BLaER1 treated with 17β-estradiol and CSF1 and Interleukin-3, amounts not matched to agents 10 nM and 100 nM (cell line): ENCODE measurements around the gene TMEM38B.

Experiments
- H3K27ac ChIP-seq, 11 experiments: shearing (Covaris generic); formaldehyde crosslinking; 2 replicates each; pipeline ENCODE4 v1.8.1; 2022
- H3K27me3 ChIP-seq, 11 experiments: shearing (Covaris generic); formaldehyde crosslinking; 2 replicates each; pipeline ENCODE4 v1.8.1; 2022
- H3K36me3 ChIP-seq, 11 experiments: shearing (Covaris generic); formaldehyde crosslinking; 2 replicates each; pipeline ENCODE4 v1.8.1; 2022
- H3K4me1 ChIP-seq, 10 experiments: shearing (Covaris generic); formaldehyde crosslinking; 2 replicates each; pipeline ENCODE4 v1.8.1; 2022
- H3K4me2 ChIP-seq, 11 experiments: shearing (Covaris generic); formaldehyde crosslinking; 2 replicates each; pipeline ENCODE4 v1.8.1; 2022
- H3K4me3 ChIP-seq, 10 experiments: shearing (Covaris generic); formaldehyde crosslinking; 2 replicates each; pipeline ENCODE4 v1.8.1; 2022
- H3K9ac ChIP-seq, 11 experiments: shearing (Covaris generic); formaldehyde crosslinking; 2 replicates each; pipeline ENCODE4 v1.8.1; 2022
- H3K9me3 ChIP-seq, 11 experiments: shearing (Covaris generic); formaldehyde crosslinking; replicated peaks in 1 of 11; 2 replicates each; pipeline ENCODE4 v1.8.1; 2022
- H4K20me1 ChIP-seq, 11 experiments: shearing (Covaris generic); formaldehyde crosslinking; 2 replicates each; pipeline ENCODE4 v1.8.1; 2022
- Cebpa-rat ChIP-seq, 11 experiments: shearing (Covaris generic); IDR thresholded peaks; 2 replicates each; pipeline ENCODE4 v1.8.1; 2022

TMEM38B gene

DNA sequence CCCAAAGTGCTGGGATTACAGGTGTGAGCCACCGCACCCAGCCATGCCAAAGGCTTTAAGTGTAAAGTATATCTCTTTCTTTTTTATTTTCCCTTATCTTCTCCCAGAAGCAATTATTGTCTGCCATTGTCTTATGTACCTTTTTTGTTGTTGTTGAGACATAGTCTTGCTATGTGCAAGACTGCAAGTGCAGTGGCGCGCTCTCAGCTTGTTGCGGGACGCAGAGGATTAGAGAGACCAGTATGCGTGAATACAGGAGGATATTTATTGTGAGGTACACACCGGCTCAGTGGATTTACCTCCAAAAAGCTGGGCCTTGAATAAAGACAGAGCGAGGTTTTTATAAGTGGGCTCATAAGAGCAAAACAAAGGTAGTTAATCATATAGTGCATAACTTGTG lies 11.8 kb downstream of the TMEM38B start:
- H4K20me1 ChIP-seq = no peaks in the 10 kb centered on the region
- H3K4me3 ChIP-seq = no peak overlapping the region
- H3K27ac ChIP-seq = no peak overlapping the region
- H3K4me2 ChIP-seq = no peak overlapping the region
- no peak overlapping the region for H3K9ac ChIP-seq
- peaks cover 0 to 9% (median 0%) of the 10 kb centered on the region in 11 experiments; a peak in 4 of 22 replicates for H3K36me3 ChIP-seq
- H3K9me3 ChIP-seq = peaks cover 3 to 9% (median 7%) of the 10 kb centered on the region in 11 experiments; a peak in 17 of 22 replicates
- peaks cover 0 to 14% (median 4%) of the 10 kb centered on the region in 10 experiments; a peak in 9 of 20 replicates for H3K4me1 ChIP-seq
- H3K27me3 ChIP-seq = no peaks in the 10 kb centered on the region
- TF ChIP-seq Cebpa-rat (IDR thresholded peaks at IDR 0.05) = no peak

DNA sequence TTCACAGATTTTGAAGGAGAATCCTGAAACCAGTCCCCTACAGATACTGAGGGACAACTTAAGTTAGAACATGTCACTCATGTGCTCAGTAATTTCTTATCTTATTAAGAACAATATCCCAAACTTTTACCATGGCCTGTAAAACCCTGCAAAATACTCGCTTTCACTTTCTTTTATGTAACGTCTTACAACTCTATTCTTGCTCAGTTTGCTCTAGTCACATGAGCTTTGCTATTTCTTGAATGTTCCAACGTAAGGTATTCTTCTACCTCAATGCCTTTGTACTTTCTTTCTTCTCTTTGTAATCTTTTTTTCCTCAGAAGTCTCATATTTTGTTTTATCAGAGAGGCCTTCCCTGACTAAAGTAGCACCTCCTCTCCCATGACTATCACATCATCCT lies 14.1 kb downstream of the TMEM38B start:
- Histone ChIP-seq H3K4me1 (peaks cover 0 to 12% (median 4%) of the 10 kb centered on the region in 10 experiments; a peak in 8 of 20 replicates), H3K36me3 (peaks cover 0 to 18% (median 6%) of the 10 kb centered on the region in 11 experiments; a peak in 7 of 22 replicates), H3K4me3 (0 out of 20 replicates have a peak overlapping the region, but pooled peaks of 1 of the 10 experiments have one; percentile 6), H3K9me3 (peaks cover 0 to 9% (median 7%) of the 10 kb centered on the region in 11 experiments; a peak in 19 of 22 replicates), H3K27me3 (no peaks in the 10 kb centered on the region), H3K9ac (peak overlapping the region in 2 of 11 experiments; percentile 10 to 20; a peak in 1 of 22 replicates), H3K27ac (no peak overlapping the region), H3K4me2 (peak overlapping the region; percentile 4 to 57 (median 37); a peak in 15 of 22 replicates), H4K20me1 (no peaks in the 10 kb centered on the region; a peak in 1 of 22 replicates)
- no peak for TF ChIP-seq Cebpa-rat (IDR thresholded peaks at IDR 0.05)

DNA sequence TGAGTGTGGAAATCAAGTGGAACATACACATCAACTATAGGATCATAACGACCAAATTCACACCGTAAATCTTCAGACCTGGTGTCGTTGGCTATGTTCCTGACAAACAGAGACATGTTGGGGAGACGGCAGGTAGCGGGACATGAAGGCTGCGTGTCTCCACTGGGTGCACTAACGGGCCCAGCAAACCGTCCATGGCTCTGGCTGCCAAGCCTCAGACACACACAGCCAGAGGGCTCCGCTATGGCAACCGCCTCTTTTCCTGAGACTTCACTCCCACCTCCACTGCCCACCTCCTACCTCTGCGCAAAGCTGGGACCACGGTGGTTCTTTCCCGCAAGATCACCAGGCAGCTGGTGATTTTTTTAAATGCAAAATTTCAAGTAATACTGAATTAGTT lies 16.3 kb downstream of the TMEM38B start:
- no peak overlapping the region for H3K27ac ChIP-seq
- TF ChIP-seq Cebpa-rat (IDR thresholded peaks at IDR 0.05) = no peak
- no peak overlapping the region for H3K4me2 ChIP-seq
- no peak overlapping the region for H3K9ac ChIP-seq
- H3K9me3 ChIP-seq = peaks cover 8 to 18% (median 15%) of the 10 kb centered on the region in 11 experiments; a peak in 20 of 22 replicates
- no peaks in the 10 kb centered on the region; a peak in 1 of 22 replicates for H4K20me1 ChIP-seq
- peaks cover 0 to 12% (median 4%) of the 10 kb centered on the region in 10 experiments; a peak in 8 of 20 replicates for H3K4me1 ChIP-seq
- no peaks in the 10 kb centered on the region for H3K27me3 ChIP-seq
- H3K36me3 ChIP-seq = peaks cover 0 to 26% (median 11%) of the 10 kb centered on the region in 11 experiments; a peak in 7 of 22 replicates
- H3K4me3 ChIP-seq = no peak overlapping the region

DNA sequence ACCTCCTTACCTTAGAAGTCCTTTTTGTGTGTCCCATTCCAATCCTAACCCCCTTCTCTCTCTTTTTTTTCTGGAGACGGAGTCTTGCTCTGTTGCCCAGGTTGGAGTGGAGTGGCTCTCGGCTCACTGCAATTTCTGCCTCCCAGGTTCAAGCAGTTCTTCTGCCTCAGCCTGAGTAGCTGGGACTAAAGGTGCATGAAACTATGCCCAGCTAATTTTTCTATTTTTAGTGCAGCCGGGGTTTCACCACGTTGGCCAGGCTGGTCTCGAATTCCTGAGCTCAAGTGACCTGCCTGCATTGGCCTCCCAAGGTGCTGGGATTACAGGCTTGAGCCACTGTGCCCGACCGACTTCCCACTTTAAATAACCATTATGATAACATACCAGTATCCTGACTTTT lies 17.5 kb downstream of the TMEM38B start:
- H3K4me3 ChIP-seq = no peak overlapping the region
- peaks cover 0 to 19% (median 11%) of the 10 kb centered on the region in 11 experiments; a peak in 5 of 22 replicates for H3K36me3 ChIP-seq
- H3K4me2 ChIP-seq = no peak overlapping the region
- H3K4me1 ChIP-seq = peaks cover 0 to 12% (median 4%) of the 10 kb centered on the region in 10 experiments; a peak in 8 of 20 replicates
- no peaks in the 10 kb centered on the region for H3K27me3 ChIP-seq
- TF ChIP-seq Cebpa-rat (IDR thresholded peaks at IDR 0.05) = no peak
- H4K20me1 ChIP-seq = no peaks in the 10 kb centered on the region; a peak in 1 of 22 replicates
- H3K9ac ChIP-seq = no peak overlapping the region
- no peak overlapping the region for H3K27ac ChIP-seq
- H3K9me3 ChIP-seq = peaks cover 8 to 18% (median 15%) of the 10 kb centered on the region in 11 experiments; a peak in 20 of 22 replicates

DNA sequence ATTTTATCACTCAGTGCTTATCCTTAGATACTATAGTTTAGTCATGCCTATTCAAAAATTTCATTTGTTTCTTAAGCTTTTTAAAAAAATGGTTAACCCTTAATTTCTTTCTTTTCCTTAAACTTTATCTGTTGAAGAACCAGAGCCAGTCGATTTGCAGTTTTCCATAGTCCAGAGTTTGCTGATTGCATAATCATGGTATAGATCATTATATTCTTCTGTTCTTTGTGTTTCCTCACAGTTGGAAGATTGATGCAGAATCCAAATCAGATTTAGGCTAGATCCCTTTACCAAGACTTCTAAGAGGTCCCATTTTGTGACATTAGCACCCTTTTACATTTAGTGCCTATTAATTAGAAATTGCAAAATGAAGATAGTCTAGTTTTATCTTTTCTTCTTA lies 18.0 kb downstream of the TMEM38B start:
- Histone ChIP-seq H3K4me1 (peaks cover 0 to 12% (median 4%) of the 10 kb centered on the region in 10 experiments; a peak in 8 of 20 replicates), H3K27me3 (no peaks in the 10 kb centered on the region), H3K27ac (no peak overlapping the region), H3K4me3 (no peak overlapping the region), H3K4me2 (no peak overlapping the region), H3K9ac (no peak overlapping the region), H3K9me3 (peaks cover 8 to 18% (median 15%) of the 10 kb centered on the region in 11 experiments; a peak in 20 of 22 replicates), H3K36me3 (peaks cover 0 to 19% (median 11%) of the 10 kb centered on the region in 11 experiments; a peak in 5 of 22 replicates), H4K20me1 (no peaks in the 10 kb centered on the region; a peak in 1 of 22 replicates)
- no peak for TF ChIP-seq Cebpa-rat (IDR thresholded peaks at IDR 0.05)

DNA sequence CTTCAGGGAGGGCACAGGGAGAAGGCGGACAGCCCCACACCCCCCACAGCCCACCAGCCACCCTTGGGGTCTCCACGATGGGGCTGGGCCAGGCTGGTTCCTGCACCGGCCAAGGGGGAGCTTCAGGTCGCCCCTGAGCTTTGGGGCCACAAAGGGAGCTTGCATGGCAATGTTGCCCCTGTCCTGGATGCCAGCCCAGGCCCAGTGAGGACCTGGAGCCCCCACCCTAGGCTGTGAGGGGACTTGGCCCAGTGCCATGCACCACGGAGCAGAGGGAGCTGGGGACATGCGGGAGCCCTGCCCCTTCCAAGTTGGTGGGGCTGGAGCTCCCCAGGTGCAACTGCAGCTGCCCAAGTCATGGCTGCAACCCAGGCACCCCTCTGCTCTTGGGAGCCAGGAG lies 18.4 kb downstream of the TMEM38B start:
- H3K4me3 ChIP-seq = no peak overlapping the region
- peaks cover 0 to 19% (median 11%) of the 10 kb centered on the region in 11 experiments; a peak in 5 of 22 replicates for H3K36me3 ChIP-seq
- H3K9ac ChIP-seq = no peak overlapping the region
- H3K9me3 ChIP-seq = peaks cover 8 to 18% (median 15%) of the 10 kb centered on the region in 11 experiments; a peak in 20 of 22 replicates
- H4K20me1 ChIP-seq = no peaks in the 10 kb centered on the region; a peak in 1 of 22 replicates
- no peaks in the 10 kb centered on the region for H3K27me3 ChIP-seq
- peaks cover 0 to 10% (median 4%) of the 10 kb centered on the region in 10 experiments; a peak in 8 of 20 replicates for H3K4me1 ChIP-seq
- H3K27ac ChIP-seq = no peak overlapping the region
- TF ChIP-seq Cebpa-rat (IDR thresholded peaks at IDR 0.05) = no peak
- no peak overlapping the region for H3K4me2 ChIP-seq

DNA sequence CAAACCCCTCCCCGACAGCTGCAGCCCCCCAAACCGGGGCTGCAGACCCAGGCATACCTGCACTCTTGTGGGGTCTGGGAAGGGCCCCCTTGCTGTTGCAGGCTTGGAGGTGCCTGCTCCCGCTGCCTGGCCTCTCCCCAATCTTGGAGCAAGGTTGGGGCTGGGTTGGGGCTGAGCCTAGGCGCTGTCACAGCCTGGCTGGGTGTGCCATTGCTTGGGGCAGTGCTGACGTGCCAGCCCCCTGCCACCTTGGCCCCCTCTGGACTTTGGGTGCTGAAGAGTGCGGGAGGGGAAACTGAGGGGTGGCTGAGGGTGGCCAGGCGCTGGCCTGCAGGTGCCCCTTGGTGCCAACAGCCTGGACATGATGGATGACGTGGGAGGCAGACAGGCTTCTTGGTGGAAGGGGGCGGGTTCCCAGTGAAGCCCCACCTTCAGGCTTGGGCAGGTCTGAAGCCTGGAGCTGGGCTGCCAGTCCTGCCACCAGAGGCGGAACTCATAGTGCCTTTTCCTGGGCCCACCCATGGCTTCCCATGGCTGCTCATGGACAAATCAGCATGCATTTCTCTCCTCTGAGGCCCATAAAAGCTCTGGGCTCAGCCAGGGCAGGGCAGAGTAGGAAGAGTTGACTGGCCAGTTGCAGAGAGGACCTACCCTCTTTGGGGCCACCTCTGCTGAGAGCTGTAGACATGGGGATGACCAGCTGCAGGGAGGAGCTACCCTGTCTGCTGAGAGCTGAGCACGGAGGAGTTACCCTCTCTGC lies 19.1 kb downstream of the TMEM38B start:
- Histone ChIP-seq H3K4me2 (no peak overlapping the region), H3K36me3 (peaks cover 0 to 19% (median 11%) of the 10 kb centered on the region in 11 experiments; a peak in 5 of 22 replicates), H3K27ac (no peak overlapping the region), H3K4me3 (no peak overlapping the region), H3K9ac (no peak overlapping the region), H4K20me1 (no peaks in the 10 kb centered on the region; a peak in 1 of 22 replicates), H3K27me3 (no peaks in the 10 kb centered on the region), H3K9me3 (peaks cover 8 to 18% (median 15%) of the 10 kb centered on the region in 11 experiments; a peak in 20 of 22 replicates), H3K4me1 (peaks cover 0 to 3% (median under 1%) of the 10 kb centered on the region in 10 experiments; a peak in 8 of 20 replicates)
- no peak for TF ChIP-seq Cebpa-rat (IDR thresholded peaks at IDR 0.05)

DNA sequence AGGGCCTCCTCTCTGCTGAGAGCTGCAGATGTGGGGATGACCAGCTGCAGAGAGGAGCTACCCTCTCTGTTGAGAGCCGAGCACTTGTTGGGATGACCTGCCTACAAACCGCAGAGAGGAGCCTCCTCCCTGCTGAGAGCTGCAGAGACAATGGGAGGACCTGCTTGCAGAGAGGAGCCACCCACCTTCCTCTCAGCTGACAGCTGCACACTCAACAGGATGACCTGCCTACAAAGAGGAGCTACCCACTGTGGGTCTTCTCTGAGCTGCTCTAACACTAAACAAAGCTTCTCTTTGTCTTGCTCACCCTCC lies 19.6 kb downstream of the TMEM38B start:
- Histone ChIP-seq H3K9ac (no peak overlapping the region), H3K4me2 (no peak overlapping the region), H3K27ac (no peak overlapping the region), H3K27me3 (no peaks in the 10 kb centered on the region), H4K20me1 (no peaks in the 10 kb centered on the region; a peak in 1 of 22 replicates), H3K4me3 (no peak overlapping the region), H3K36me3 (peaks cover 0 to 19% (median 11%) of the 10 kb centered on the region in 11 experiments; a peak in 5 of 22 replicates), H3K9me3 (peaks cover 8 to 18% (median 15%) of the 10 kb centered on the region in 11 experiments; a peak in 20 of 22 replicates), H3K4me1 (no peaks in the 10 kb centered on the region)
- no peak for TF ChIP-seq Cebpa-rat (IDR thresholded peaks at IDR 0.05)

DNA sequence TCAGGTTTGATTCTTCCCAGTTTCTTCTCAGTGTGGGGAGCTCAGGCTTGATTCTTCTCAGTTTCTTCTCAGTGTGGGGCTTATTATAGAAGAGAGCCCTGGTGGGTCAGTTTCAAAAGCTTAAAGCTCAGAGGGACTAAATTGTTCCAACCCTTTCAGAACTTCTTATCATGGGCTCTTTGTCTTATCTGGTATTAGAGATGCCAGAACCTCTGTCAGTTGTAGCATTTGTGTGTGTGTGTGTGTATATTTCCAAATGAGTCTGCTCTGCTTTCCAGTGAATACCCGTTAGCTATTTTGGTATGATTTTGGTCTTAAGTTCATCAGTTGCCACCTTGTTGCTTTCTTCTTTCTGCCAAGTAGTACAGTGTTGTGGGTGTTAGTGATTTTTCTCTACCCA lies 21.8 kb downstream of the TMEM38B start:
- TF ChIP-seq Cebpa-rat (IDR thresholded peaks at IDR 0.05) = no peak
- Histone ChIP-seq H3K4me3 (no peak overlapping the region), H3K36me3 (peaks cover 0 to 17% (median 7%) of the 10 kb centered on the region in 11 experiments; a peak in 4 of 22 replicates), H3K9ac (no peak overlapping the region), H3K4me2 (no peak overlapping the region), H3K9me3 (peaks cover 8 to 18% (median 15%) of the 10 kb centered on the region in 11 experiments; a peak in 20 of 22 replicates), H3K27ac (no peak overlapping the region), H4K20me1 (no peaks in the 10 kb centered on the region; a peak in 1 of 22 replicates), H3K27me3 (no peaks in the 10 kb centered on the region), H3K4me1 (no peaks in the 10 kb centered on the region)
